H54 (cell line): Measurements from ENCODE around the gene CUL3.
"Not testable (repeated sequence)": the region's sequence is repeated elsewhere in the genome, so short reads cannot be mapped to it uniquely, and the experiment has no call there.

Experiments used
- DNase-seq: peaks from one replicate; pipeline ENCODE4 v3.0.0; 2011; ENCODE audit warnings: low spot score, mixed read lengths; ENCODE audit not compliant: insufficient read length
- FAIRE-seq: peaks from 3 replicates; lab custom pipeline; 2011; peaks lifted over from hg19 to GRCh38; lab: Jason Lieb, UNC
- POLR2A ChIP-seq: IDR thresholded peaks from 2 replicates; pipeline ENCODE4 v1.6.1; 2011; ENCODE audit warnings: low read depth, mild to moderate bottlenecking, low read length

The CUL3 gene

GRCh38 chr2:224538561-224539138 lies 46.5 kb downstream of the CUL3 start:
- DNase-seq: no peak
- TF ChIP-seq POLR2A: no peak
- FAIRE-seq: no peak

- no peak for TF ChIP-seq POLR2A
- no peak for FAIRE-seq
- DNase-seq: no peak
These were observed 52.2 kb downstream of the CUL3 start for GRCh38 chr2:224532931-224533330.

GRCh38 chr2:224532441-224532840 lies 52.7 kb downstream of the CUL3 start:
- TF ChIP-seq POLR2A: no peak
- FAIRE-seq (no peak), DNase-seq (no peak)

GRCh38 chr2:224528171-224528570 lies 57.0 kb downstream of the CUL3 start:
- TF ChIP-seq POLR2A: no peak
- FAIRE-seq: no peak
- DNase-seq: no peak

GRCh38 chr2:224525774-224526173 lies 59.4 kb downstream of the CUL3 start:
- TF ChIP-seq POLR2A: no peak
- DNase-seq (no peak), FAIRE-seq (peak; percentile 20)

GRCh38 chr2:224524657-224525056 lies 60.5 kb downstream of the CUL3 start:
- peak; percentile 15 for FAIRE-seq
- no peak for TF ChIP-seq POLR2A
- no peak for DNase-seq

GRCh38 chr2:224523626-224524577 lies 61.3 kb downstream of the CUL3 start:
- FAIRE-seq: peak; percentile 71
- DNase-seq: no peak
- no peak for TF ChIP-seq POLR2A

GRCh38 chr2:224522483-224522882 lies 62.7 kb downstream of the CUL3 start:
- FAIRE-seq: not testable (repeated sequence)

GRCh38 chr2:224520064-224520463 lies 65.1 kb downstream of the CUL3 start:
- DNase-seq: no peak
- no peak for TF ChIP-seq POLR2A
- peak; percentile 76 for FAIRE-seq

More at GRCh38 chr2:224522483-224522882, 62.7 kb downstream of the CUL3 start:
- DNase-seq: not testable (repeated sequence)

- TF ChIP-seq POLR2A: no peak
- FAIRE-seq: peak; percentile 69
- no peak for DNase-seq
These were observed 66.2 kb downstream of the CUL3 start for GRCh38 chr2:224518806-224519580.

GRCh38 chr2:224517963-224518362 lies 67.2 kb downstream of the CUL3 start:
- no peak for FAIRE-seq
- DNase-seq: no peak
- no peak for TF ChIP-seq POLR2A

- FAIRE-seq, DNase-seq: not testable (repeated sequence)
These were observed 68.8 kb downstream of the CUL3 start for GRCh38 chr2:224516393-224516792.

GRCh38 chr2:224513991-224514390 lies 71.2 kb downstream of the CUL3 start:
- DNase-seq: no peak
- FAIRE-seq: no peak
- no peak for TF ChIP-seq POLR2A

GRCh38 chr2:224507789-224508188 lies 77.4 kb downstream of the CUL3 start:
- no peak for TF ChIP-seq POLR2A
- DNase-seq: no peak
- FAIRE-seq: no peak

- no peak for TF ChIP-seq POLR2A
- FAIRE-seq (no peak), DNase-seq (no peak)
These were observed 78.7 kb downstream of the CUL3 start for GRCh38 chr2:224506494-224506893.
